CD4-positive, alpha-beta T cell treated with Interleukin-1 beta for 1 hour (primary cell): ENCODE measurements around the gene DAAM1.

Experiments used
- DNase-seq, 2 donors: peaks; one replicate each; pipeline ENCODE4 v3.0.0-alpha.2; 2020 to 2022

DAAM1 gene

DNA sequence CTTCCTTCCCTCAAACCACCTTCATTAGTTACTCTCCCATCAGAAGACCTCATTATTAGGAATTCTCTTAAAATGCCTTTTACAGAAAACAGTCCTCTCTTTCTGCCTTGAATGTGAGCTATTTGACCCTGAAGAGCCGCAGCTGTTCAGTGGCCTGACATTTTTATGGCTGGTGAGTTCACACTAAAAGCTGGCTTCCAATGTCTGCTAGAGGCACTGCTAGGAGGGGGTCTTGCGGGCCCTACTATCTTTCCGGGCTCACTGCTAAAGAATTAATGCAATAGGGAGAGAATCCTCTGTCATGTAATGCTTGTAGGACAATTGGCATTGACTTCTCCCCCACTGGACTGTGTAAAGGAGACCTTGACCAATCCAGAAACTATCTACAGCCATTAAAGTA, 189.0 kb downstream of the DAAM1 start:
- DNase-seq = no peak

DNA sequence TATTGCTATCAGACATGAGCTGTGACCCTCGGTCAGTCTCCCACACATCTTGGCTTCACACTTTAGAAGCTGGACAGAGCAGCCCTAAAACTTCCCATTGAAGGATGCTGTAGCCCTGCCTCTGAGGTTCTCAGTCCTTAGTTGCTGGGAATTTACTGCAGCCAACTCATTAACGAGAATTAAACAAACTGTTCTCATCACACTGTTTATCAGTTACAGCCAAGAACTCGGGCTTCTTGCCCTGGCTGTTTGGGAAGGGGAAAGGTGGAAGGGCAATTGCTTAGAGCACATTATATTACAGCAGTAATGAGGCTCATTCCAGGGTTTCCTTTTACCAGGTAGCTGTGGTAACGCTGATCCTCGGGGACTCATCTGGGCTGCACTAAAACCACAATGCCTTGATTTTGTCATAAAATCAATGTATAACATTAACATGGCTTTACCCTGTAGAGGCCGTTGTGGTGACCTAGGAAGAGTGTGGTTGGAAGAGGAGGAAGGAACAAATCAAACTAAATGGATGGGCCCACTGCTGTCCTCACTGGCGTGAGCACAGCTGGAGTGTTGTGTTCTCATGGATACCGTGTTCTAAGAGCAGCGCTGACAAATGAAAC, 189.6 kb downstream of the DAAM1 start:
- DNase-seq = no peak

GRCh38 chr14:59389936-59390335, 201.5 kb downstream of the DAAM1 start:
- no peak for DNase-seq

GRCh38 chr14:59391388-59391787, 202.9 kb downstream of the DAAM1 start:
- no peak for DNase-seq

DNA sequence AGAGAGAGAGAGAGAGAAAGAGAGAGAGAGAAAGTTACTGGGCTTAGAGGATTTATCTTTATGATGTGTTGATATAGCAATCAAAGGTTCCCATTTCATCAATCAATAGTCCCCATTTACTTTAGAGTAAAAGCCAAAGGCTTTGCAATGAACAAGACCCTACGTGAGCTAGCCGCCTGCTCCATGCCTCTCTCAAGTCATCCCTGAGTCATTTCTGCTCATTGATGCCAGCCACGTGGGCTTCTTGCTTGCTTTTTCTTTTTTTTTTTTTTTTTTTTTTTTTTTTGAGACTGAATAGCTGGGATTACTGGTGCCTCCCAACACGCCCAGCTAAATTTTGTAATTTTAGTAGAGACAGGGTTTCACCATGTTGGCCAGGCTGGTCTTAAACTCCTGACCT, 205.8 kb downstream of the DAAM1 start:
- no peak for DNase-seq

DNA sequence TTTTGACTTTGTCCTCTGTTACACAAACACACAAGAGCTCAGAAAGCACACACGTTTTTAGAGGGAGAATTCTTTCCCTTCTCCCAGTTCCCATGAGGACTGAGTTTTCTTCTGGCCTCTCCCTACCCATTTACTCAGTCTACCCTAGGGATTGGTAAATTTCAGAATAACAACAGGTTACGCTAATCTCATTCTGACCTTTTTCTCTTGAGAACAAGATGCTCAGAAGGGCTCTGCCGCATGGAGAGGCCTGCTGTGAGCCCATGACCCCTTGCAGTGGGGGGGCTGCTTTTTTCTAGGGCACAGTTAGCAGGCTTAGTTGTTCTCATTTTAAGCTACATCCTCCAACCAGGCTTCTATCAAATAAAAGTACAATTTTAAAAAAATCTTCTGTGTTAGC, 207.2 kb downstream of the DAAM1 start:
- no peak for DNase-seq

DNA sequence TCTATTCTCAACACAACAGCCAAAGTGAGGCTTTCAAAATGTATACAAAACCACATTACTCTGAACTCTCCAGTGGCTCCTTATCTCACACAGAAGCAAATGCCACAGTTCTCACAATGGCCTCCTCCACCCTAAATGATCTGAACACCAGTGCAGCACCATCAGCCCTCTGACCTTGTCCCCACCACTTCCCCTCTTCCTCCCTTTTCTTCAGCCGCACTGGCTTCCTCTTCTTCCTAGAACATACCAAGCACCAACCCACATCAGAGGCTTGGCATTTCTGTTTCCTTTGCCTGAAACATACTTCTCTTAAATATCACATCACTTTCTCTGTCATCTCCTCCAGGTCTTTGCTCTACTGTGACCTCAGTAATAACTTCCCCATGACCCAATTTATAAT, 210.4 kb downstream of the DAAM1 start:
- peak in 1 of 2 donors; percentile 7 for DNase-seq

DNA sequence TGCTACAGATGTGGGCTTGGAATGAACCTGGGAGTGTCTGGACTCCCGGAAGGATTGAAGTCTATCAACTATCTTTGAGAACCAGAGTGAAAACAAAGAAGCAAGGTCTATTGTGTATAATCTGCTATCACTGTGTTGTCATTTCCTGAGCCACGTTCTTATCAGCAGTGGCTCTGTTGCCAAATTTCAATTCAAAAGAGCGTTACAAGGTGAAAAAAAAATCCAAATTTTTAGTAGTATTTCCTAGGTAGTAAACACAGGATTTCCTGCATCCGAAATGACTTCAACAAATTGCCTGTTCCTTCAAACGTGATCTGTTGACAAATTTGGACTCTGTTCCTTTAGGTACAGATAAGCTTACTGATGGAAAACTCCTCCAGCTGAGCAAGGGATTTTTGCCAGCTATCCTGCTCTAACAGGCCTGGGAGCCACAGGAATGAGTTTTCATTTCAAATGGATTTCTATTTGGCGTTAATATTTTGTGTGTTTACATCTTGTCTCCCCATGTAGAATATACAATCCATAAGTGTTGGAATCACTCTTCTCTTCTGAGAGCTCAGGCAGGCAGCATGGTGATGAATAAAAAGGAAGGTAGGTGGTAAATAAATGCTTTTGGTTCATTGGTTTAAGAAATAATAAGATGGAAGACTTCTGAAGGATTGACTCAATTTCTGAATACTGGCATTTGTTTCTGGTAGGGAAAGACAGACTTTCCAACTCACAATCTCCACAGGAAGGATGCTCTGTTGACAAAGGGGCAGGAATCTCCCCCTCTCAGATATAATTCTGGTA, 218.2 kb downstream of the DAAM1 start:
- no peak for DNase-seq

DNA sequence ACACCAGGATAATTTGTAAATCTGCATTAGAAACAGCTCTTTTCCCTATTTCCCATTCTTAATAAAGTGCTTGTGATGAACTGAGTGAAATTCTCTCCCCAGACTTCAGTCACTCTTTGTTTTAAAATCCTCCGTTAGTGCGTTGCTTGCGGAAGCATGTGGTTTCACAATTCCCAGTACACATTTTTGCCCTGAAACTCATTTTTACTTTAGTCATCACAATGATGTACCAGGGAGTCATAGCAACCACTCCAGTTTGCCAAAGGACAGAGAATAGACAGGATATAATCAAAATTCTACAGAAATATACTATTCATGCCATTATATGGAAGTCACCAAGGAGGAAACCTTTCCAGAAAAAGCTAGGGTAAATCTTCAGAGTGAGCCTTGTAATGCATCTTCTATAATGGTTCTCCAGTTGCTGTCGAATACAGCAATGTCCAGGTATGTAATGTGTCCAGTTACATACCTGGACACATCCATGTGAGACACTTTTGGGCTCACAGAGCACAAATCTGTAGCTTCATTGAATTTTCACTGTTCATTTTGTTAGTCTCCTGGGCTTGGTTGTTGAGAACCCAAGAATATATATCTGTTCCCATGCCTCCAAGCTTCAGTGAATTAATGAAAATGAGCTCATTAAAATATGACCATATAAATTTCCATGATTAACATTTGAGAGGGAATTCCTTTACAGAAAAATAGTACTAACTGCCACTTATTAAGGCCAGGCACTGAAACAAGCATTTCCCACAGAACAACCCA, 219.0 kb downstream of the DAAM1 start:
- DNase-seq = no peak

DNA sequence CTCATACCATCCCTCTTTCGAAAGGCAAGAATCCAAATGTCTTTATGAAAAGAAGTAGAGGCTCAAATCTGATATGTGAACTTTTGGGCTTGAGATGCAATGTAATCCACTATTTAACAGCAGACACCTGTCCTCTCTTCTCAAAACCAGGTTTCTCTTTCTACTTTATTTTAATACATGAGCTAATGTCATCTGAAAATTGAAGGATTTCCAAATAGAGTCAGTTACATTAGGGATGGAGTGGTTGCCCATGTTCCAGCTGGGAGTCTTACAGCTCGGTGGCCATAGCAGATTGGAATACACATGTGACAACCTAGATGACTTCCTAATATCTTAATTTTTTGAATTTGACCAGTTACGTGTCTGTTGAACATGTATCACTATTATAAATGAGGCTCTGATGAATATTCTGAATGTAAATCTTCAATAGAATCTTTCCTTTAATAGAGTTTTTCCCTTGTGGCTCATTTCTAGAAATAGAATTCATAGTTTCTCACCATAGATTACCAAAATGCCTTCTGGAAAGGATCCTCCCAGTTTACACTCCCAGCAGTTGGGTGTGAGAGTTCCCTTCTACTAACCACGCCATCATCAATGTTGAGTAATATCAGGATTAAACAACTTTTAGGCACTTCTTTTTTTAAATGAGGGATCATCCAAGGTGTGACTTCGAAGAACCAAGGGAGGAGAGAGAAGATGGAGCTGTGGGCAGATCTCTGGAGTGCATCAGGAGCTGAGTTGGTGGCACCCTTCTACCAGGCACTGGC, 227.6 kb downstream of the DAAM1 start:
- no peak for DNase-seq

- DNase-seq = no peak
These were observed 228.8 kb downstream of the DAAM1 start for GRCh38 chr14:59417311-59417710.

DNA sequence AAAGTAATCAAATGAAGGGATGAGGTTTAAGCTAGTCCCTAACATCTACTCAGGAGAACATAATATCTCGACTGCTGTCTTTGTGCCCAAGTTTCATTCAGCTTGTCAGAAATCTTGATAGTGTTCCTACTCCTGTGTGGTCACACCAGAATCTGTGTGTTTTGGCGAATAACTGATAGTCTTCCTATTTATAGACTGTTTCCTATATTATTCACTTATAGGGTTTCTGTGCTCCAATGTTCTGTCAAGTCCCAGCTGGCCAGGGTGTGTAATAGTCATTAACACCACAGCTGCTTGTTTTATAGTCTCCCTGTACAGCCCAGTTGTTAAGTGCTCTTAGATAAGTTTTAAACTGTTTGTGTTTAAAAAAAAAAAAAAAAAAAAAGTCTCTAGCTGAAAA, 230.8 kb downstream of the DAAM1 start:
- DNase-seq = no peak
